Stomach (tissue), 4 donors: Measurements from ENCODE around the gene RNF13.

Experiments used
- CTCF ChIP-seq, 7 experiments: fragments of 450-650 bp in 4 of 7; fragments of 200-600 bp in 3 of 7; sonication (generic) in 3 of 7; IDR thresholded peaks; one replicate each; pipeline ENCODE4 v1.5.1; 2016 to 2019; ENCODE audit warnings: antibody characterized with exemption in 7 of 7, control low read depth in 2 of 7, mild to moderate bottlenecking in 1 of 7
- EP300 ChIP-seq: sonication (generic); formaldehyde crosslinking; IDR thresholded peaks from one replicate; pipeline ENCODE4 v1.6.1; 2017; ENCODE audit warnings: antibody characterized with exemption
- POLR2A ChIP-seq, 4 donors: fragments of 450-650 bp; IDR thresholded peaks; one replicate each; pipeline ENCODE4 v1.6.1; 2016; ENCODE audit warnings: antibody characterized with exemption in 4 of 4, control low read depth in 2 of 4, mild to moderate bottlenecking in 1 of 4, moderate library complexity in 1 of 4
- POLR2AphosphoS5 ChIP-seq, 3 donors: sonication (generic); formaldehyde crosslinking; IDR thresholded peaks; one replicate each; pipeline ENCODE4 v1.6.1; 2016; ENCODE audit warnings: antibody characterized with exemption in 3 of 3

- TF ChIP-seq CTCF (IDR thresholded peaks at IDR 0.05) (no peak), POLR2A (IDR thresholded peaks at IDR 0.05) (no peak), EP300 (no peak), POLR2AphosphoS5 (IDR thresholded peaks at IDR 0.05) (no peak)
These were observed 68.9 kb downstream of the RNF13 start for GRCh38 chr3:149881879-149882278.
